HG03060 (cell line): ENCODE data around the gene DHX16.

Source experiments
- ATAC-seq: cut with Tn5 transposase; IDR thresholded peaks from one replicate; pipeline ENCODE4 v1.9.1; 2021; ENCODE audit warnings: low read depth, moderate number of reproducible peaks; ENCODE audit not compliant: unreplicated experiment

DHX16 gene

GRCh38 chr6:30611856-30612194 lies 61.0 kb downstream of the DHX16 start:
- ATAC-seq, result no peak

GRCh38 chr6:30611150-30611855 lies 61.5 kb downstream of the DHX16 start:
- ATAC-seq, result no peak

- no peak for ATAC-seq
Measured at GRCh38 chr6:30610065-30610464, 62.7 kb downstream of the DHX16 start.

GRCh38 chr6:30603961-30604360 lies 68.8 kb downstream of the DHX16 start:
- ATAC-seq, result no peak
